ENCODE results near the gene MAP3K21. TPM values are rescaled to one million over a fixed set of nuclear protein-coding genes. Genes with fewer than 3 reads are reported as not detected.

MAP3K21 gene
- polyA plus RNA-seq, 3 donors = 0.38 to 2.7 (median 0.59) TPM

DNA sequence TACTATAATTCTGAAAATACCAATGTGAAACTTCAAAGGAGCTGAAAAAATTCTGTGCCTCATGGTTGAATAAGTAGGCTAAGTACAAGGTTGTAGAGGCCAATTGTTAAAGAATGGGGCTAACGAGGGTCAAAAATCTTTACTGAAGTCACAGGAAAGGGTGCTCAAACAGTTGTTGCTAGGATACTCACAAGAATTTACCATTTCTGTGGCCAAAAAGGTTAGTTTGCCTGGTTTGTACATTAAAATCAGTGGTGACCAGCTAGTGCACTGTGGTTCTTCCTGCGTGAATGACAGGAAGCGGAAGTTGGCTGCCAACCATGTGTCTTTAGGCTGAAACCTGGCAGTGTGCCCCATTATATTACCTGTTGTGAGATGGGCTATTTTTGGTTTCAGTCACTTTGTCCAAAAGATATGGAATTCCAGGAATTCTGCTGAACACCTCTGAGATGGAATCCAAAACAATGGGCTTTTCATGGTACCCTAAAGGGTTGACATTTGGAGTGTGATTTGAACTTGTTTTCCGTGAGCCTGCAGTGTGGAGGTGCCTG is 13.5 kb downstream of the MAP3K21 start:
- no peak overlapping the region for H3K9ac ChIP-seq (ENCODE audit: insufficient read depth, low read length, poor library complexity, severe bottlenecking)
- Mint-ChIP-seq H3K27ac (no peak overlapping the region), H3K36me3 (no peaks in the 10 kb centered on the region), H3K9me3 (peaks cover 3 to 11% (median 5%) of the 10 kb centered on the region in 7 donors), H3K4me1 (peaks cover 15% of the 10 kb centered on the region), H3K27me3 (ENCODE audit: low read depth in 3 of 3) (peaks cover 0 to 3% (median 2%) of the 10 kb centered on the region in 3 donors), H3K4me3 (no peak overlapping the region)
- H3K79me2 ChIP-seq (ENCODE audit: insufficient read depth, low read length) = no peaks in the 10 kb centered on the region
- no peaks in the 10 kb centered on the region for H3K27me3 ChIP-seq (ENCODE audit: control insufficient read depth in 2 of 2, insufficient read depth in 2 of 2, low read length in 2 of 2)
- TF ChIP-seq, protein P1, sequence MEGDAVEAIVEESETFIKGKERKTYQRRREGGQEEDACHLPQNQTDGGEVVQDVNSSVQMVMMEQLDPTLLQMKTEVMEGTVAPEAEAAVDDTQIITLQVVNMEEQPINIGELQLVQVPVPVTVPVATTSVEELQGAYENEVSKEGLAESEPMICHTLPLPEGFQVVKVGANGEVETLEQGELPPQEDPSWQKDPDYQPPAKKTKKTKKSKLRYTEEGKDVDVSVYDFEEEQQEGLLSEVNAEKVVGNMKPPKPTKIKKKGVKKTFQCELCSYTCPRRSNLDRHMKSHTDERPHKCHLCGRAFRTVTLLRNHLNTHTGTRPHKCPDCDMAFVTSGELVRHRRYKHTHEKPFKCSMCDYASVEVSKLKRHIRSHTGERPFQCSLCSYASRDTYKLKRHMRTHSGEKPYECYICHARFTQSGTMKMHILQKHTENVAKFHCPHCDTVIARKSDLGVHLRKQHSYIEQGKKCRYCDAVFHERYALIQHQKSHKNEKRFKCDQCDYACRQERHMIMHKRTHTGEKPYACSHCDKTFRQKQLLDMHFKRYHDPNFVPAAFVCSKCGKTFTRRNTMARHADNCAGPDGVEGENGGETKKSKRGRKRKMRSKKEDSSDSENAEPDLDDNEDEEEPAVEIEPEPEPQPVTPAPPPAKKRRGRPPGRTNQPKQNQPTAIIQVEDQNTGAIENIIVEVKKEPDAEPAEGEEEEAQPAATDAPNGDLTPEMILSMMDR (IDR thresholded peaks at IDR 0.05) = no peak
- H3K4me3 ChIP-seq (replicated peaks in 1 of 3; ENCODE audit: low read depth in 2 of 3, low read length in 3 of 3) = no peak overlapping the region
- intact Hi-C loops (cut with micrococcal nuclease) = no loop called here
- 51% methylated on average over 4 of the region's 4 CpGs for WGBS (ENCODE audit: insufficient coverage)
- no peaks in the 10 kb centered on the region for H3K36me3 ChIP-seq (replicated peaks in 1 of 2; ENCODE audit: control insufficient read depth in 1 of 2, insufficient read depth in 2 of 2, low read length in 2 of 2)
- no peaks in the 10 kb centered on the region for H3K4me1 ChIP-seq (ENCODE audit: control insufficient read depth in 1 of 2, insufficient read depth in 2 of 2, low read length in 2 of 2)
- H3K9me3 ChIP-seq (replicated peaks in 1 of 2; ENCODE audit: control insufficient read depth in 1 of 2, insufficient read depth in 1 of 2, low read length in 2 of 2) = no peaks in the 10 kb centered on the region
- H2AFZ ChIP-seq (ENCODE audit: insufficient read depth, low read depth, low read length, poor library complexity, severe bottlenecking) = no peak overlapping the region
- no peak overlapping the region for H3K4me2 ChIP-seq (replicated peaks; ENCODE audit: extremely low read depth, low read length, poor library complexity, severe bottlenecking)
- no peaks in the 10 kb centered on the region for H4K20me1 ChIP-seq (ENCODE audit: insufficient read depth, low read length)
- no peak overlapping the region for H3K27ac ChIP-seq (ENCODE audit: low read depth in 1 of 2, low read length in 2 of 2)
- peak in 2 of 3 donors; percentile 5 to 14 for DNase-seq

DNA sequence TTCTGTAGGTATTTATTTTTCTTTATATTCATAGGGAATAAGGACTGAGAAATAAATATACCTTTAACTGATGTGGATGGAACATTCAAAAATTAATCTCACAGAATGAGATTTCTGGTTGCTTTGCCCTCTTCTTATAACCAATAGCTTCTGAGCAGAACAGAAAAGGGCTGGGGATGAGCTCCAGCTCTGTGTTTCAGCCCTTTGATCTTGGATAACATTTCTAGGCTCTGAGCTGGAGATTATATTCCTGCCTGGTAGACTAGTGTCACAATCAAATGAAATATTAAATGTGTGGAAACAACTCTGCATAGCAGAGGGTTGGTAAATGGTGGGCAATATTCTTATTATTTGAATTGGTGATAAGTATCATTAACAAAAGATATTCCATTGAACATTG is 14.6 kb downstream of the MAP3K21 start:
- Histone ChIP-seq H4K20me1 (ENCODE audit: insufficient read depth, low read length) (no peaks in the 10 kb centered on the region), H3K27ac (ENCODE audit: low read depth in 1 of 2, low read length in 2 of 2) (no peak overlapping the region), H2AFZ (ENCODE audit: insufficient read depth, low read depth, low read length, poor library complexity, severe bottlenecking) (no peak overlapping the region), H3K4me1 (ENCODE audit: control insufficient read depth in 1 of 2, insufficient read depth in 2 of 2, low read length in 2 of 2) (no peaks in the 10 kb centered on the region), H3K27me3 (ENCODE audit: control insufficient read depth in 2 of 2, insufficient read depth in 2 of 2, low read length in 2 of 2) (no peaks in the 10 kb centered on the region), H3K36me3 (replicated peaks in 1 of 2; ENCODE audit: control insufficient read depth in 1 of 2, insufficient read depth in 2 of 2, low read length in 2 of 2) (no peaks in the 10 kb centered on the region), H3K9me3 (replicated peaks in 1 of 2; ENCODE audit: control insufficient read depth in 1 of 2, insufficient read depth in 1 of 2, low read length in 2 of 2) (no peaks in the 10 kb centered on the region), H3K4me3 (replicated peaks in 1 of 3; ENCODE audit: low read depth in 2 of 3, low read length in 3 of 3) (no peak overlapping the region), H3K9ac (ENCODE audit: insufficient read depth, low read length, poor library complexity, severe bottlenecking) (no peak overlapping the region), H3K79me2 (ENCODE audit: insufficient read depth, low read length) (no peaks in the 10 kb centered on the region), H3K4me2 (replicated peaks; ENCODE audit: extremely low read depth, low read length, poor library complexity, severe bottlenecking) (no peak overlapping the region)
- no peak overlapping the region for H3K4me3 Mint-ChIP-seq
- peaks cover 0 to 2% (median 1%) of the 10 kb centered on the region in 3 donors for H3K27me3 Mint-ChIP-seq (ENCODE audit: low read depth in 3 of 3)
- H3K9me3 Mint-ChIP-seq = peaks cover 4 to 11% (median 5%) of the 10 kb centered on the region in 7 donors
- peaks cover 15% of the 10 kb centered on the region for H3K4me1 Mint-ChIP-seq
- intact Hi-C loops (cut with micrococcal nuclease) = no loop called here
- H3K27ac Mint-ChIP-seq = no peak overlapping the region
- no peaks in the 10 kb centered on the region for H3K36me3 Mint-ChIP-seq
- DNase-seq = no peak
- TF ChIP-seq, protein P1 (IDR thresholded peaks at IDR 0.05) = no peak

Measured in CD14-positive monocyte (primary cell).